HG03139 (cell line): ENCODE measurements around the gene ABCA8.
"Not testable (repeated sequence)": the region's sequence is repeated elsewhere in the genome, so short reads cannot be mapped to it uniquely, and the experiment has no call there.

Experiments
- ATAC-seq: cut with Tn5 transposase; IDR thresholded peaks from one replicate; pipeline ENCODE4 v1.9.1; 2021; ENCODE audit not compliant: unreplicated experiment

Gene ABCA8, protein sequence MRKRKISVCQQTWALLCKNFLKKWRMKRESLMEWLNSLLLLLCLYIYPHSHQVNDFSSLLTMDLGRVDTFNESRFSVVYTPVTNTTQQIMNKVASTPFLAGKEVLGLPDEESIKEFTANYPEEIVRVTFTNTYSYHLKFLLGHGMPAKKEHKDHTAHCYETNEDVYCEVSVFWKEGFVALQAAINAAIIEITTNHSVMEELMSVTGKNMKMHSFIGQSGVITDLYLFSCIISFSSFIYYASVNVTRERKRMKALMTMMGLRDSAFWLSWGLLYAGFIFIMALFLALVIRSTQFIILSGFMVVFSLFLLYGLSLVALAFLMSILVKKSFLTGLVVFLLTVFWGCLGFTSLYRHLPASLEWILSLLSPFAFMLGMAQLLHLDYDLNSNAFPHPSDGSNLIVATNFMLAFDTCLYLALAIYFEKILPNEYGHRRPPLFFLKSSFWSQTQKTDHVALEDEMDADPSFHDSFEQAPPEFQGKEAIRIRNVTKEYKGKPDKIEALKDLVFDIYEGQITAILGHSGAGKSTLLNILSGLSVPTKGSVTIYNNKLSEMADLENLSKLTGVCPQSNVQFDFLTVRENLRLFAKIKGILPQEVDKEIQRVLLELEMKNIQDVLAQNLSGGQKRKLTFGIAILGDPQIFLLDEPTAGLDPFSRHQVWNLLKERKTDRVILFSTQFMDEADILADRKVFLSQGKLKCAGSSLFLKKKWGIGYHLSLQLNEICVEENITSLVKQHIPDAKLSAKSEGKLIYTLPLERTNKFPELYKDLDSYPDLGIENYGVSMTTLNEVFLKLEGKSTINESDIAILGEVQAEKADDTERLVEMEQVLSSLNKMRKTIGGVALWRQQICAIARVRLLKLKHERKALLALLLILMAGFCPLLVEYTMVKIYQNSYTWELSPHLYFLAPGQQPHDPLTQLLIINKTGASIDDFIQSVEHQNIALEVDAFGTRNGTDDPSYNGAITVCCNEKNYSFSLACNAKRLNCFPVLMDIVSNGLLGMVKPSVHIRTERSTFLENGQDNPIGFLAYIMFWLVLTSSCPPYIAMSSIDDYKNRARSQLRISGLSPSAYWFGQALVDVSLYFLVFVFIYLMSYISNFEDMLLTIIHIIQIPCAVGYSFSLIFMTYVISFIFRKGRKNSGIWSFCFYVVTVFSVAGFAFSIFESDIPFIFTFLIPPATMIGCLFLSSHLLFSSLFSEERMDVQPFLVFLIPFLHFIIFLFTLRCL (N-terminal part only)

DNA sequence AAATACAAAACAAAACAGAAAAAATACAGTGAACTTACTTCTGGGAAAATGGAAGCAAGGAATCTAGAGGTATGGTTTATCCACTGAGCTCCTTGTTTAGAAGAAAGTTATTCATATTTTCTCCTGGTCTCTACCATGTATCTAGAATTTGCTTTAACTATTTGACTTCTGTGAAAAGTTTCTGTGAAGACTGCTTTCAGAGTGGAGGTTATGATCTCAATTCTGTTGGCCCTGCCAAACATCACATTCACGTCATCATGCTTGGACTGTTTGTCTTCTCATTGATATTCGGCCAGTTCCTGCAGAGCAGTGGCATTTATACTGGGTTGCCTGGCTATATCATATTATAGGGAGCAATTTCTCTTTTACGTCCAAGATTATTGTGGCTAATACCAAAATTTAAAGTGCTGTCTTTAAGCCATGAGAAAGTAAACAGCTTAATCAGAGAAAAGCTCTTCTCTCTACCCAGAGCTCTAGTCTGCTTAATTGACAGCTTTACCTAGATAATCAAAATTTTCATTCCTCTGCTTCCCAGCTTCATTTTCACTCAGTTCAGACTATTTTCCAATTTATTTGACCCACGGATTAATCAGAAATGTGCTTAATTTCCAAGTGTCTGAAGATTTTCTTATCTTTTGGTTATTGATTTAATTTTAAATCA is at the start of gene ABCA8:
Gene ABCA8, minus strand, starts transcription at position 212 of the 661 bp plus-strand sequence. CDS start 13,358 bp downstream, outside the sequence.
- ATAC-seq, result no peak

DNA sequence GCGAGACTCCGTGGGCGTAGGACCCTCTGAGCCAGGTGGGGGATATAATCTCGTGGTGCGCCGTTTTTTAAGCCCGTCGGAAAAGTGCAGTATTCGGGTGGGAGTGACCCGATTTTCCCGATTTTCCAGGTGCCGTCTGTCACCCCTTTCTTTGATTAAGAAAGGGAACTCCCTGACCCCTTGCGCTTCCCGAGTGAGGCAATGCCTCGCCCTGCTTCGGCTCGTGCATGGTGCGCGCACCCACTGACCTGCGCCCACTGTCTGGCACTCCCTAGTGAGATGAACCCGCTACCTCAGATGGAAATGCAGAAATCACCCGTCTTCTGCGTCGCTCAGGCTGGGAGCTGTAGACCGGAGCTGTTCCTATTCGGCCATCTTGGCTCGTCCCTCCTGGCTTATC is 49.6 kb upstream of the ABCA8 start:
- ATAC-seq, result not testable (repeated sequence)

DNA sequence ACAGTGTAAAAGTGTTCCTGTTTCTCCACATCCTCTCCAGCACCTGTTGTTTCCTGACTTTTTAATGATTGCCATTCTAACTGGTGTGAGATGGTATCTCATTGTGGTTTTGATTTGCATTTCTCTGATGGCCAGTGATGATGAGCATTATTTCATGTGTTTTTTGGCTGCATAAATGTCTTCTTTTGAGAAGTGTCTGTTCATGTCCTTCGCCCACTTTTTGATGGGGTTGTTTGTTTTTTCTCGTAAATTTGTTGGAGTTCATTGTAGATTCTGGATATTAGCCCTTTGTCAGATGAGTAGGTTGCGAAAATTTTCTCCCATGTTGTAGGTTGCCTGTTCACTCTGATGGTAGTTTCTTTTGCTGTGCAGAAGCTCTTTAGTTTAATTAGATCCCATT is 44.6 kb upstream of the ABCA8 start:
- ATAC-seq, result not testable (repeated sequence)

DNA sequence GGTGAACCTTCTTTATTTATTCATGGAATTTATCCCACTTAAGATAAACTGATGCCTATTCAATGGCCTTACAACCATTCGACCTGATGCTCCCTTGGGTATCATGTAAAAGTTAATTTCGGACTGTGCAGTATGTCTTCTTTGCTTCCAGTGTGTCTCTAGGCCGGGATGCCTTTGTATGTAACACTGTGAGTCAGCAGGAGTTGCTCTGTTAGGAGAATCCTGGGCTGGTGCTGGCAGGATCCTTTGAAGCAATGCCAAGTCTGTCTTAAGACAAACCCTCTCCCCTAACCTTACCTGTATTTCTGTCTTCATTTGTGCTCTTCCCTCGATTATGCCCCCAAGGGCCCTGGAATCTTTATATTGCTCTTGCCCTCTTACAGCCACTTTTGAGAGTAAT is 37.9 kb upstream of the ABCA8 start:
- no peak for ATAC-seq

DNA sequence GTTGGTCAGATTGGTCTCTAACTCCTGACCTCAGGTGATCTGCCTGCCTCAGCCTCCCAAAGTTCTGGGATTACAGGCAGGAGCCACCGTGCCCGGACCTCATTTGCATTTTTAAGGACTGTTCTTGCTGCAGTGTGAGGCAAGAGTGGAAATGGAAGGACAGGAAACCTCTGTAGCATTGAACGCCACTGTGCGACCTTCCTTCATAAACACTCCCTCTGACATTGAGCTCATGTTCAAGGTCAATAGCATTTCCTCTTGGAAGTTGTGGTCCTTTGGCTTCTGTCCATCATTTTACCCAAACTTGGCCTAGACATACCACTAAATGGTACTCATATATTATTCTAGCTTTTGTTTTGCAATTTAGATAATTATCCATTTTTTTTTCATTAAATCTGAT is 32.8 kb upstream of the ABCA8 start:
- no peak for ATAC-seq

DNA sequence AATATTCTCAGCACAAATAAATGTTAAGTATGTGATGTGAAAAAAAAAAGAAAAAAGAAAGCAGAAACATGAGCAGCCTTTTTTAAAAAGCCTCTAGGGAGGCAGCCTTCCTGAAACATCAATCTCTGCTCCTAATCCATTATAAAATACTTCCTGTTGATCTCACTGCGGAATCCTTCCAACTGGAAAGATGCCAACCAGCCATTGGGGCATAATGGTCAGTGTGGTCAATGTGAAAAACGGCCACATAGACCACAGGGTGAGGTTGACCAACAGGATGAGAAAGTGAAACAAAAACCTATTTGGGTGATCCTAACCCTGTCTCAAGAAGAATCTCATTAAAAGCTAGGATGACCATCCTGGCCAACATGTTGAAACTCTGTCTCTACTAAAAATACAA is 26.1 kb upstream of the ABCA8 start:
- ATAC-seq, result peak; percentile 83

DNA sequence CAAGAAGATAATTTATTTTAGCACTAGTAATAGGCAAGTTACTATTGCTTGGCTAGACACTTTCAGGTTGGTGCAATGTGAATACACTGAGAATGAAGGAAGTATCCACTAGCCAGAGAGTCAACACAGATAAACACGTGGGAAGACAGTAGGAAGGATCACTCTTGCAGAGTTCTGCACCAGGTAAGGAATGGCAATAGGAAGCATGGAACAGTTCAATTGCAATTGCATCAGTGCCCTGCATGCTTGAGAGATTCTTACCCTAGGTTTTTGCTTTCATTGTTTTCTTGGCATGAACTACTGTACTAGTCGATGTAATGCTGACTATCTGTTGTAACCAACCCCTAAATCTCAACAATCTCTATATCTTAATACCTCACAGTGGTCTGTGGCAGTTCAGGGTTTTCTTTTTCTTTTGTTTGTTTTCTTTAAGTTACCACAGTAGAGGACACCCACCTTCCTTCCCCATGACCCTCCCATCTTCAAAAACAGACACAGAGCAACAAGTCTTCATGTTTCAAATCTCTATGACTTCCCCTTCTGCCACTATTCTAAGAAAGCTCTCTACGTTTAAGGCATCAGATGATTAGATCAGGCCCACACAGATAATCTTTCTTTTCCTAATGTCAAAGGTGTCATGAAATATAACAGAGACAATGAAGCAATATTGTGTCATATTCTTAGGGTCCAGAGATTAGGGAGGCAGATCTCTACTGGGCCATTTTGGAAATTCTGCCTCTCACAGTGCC is 18.1 kb upstream of the ABCA8 start:
- ATAC-seq, result no peak

DNA sequence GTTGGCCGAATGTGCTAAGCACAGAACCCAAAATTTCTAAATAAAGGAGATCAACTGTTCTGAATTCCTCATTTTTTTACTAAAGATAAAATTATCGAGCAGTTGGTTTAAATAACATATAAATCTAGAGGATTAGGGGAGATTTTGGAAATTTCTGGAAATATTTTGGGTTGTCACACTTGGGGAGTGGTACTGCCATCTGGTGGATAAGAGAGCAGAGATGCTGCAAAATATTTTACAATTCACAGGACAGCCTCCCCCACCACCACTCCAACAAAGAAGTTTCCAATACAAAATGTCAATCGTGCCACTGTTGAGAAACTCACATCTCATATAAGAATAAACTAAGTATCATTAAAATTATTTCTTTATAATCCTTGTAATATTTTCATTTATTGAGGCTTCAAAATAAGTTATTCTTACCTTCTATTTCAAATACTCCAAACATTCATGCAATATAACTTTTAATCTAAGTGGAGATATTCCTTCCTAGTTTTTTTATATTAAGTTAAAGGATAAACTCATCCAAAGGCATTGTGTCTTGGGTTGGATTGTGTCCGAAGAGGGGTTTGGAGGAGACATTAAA is 17.0 kb upstream of the ABCA8 start:
- no peak for ATAC-seq

DNA sequence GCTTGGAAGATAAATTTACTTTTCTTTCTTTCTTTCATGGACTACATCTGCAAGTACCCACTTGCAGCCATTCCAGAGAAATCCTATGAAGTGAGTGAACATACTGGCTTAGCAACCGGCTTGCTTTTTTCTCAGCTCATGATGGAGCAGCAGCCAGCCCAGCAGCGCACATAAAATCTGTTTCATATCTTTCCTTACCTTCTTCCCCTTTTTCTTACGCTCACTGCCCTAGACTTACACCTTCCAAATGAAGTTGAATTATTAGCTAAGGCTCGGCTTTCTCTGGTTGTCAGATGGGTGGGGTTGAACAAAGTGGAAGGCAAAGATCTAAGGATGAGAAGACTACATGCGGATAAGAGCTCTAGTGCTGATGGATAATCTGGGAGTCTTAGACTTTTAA is 13.9 kb upstream of the ABCA8 start:
- no peak for ATAC-seq

DNA sequence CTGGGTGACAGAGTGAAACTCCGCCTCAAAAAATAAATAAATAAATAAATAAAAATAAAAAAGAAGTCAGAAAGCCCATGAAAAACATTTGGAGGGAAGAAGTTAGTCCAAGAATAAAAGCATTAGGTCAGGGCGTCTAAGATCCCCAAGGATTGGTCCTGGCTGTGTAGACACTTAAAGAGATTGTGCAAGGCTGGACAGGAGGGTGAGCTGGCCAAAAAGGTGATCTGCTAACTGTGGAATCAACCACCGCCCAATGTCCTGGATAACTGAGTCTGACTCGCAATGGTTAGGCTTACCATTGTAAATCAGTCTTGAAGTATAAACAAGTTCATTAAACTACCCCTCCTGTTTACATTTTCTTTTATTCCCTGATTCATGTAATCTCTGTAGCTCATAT is 8.8 kb upstream of the ABCA8 start:
- ATAC-seq, result no peak

DNA sequence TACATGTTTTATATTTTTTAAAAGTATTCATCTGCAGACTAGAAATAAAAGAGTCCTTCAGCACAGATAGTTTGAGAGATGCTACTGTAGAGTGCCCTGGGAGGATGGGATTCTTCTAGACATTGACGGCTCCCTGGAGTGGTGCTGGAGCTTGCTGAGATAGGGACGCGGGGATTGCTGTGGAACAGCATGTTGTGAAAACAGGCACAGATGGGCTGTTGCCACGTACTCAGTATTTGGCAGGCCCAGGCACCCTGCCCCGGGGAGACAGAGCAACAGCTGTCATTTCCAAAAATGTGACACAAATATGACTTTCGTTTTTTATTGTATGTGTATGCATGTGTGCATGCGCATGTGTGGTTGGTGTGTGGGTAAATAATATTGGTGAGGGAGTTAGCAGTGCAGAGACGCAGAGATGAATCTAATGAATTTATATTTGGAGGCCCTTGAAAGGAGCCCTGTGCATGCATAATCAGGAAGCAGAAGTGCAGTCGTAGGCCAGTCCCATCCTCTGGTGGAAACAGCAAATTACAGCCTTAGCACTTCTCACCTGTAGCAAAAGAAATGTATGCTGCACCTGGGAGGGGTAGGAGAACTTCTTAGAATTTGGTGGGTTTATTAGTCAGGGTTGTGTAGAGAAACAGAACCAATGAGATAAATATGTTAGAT is 6.2 kb upstream of the ABCA8 start:
- ATAC-seq, result no peak

DNA sequence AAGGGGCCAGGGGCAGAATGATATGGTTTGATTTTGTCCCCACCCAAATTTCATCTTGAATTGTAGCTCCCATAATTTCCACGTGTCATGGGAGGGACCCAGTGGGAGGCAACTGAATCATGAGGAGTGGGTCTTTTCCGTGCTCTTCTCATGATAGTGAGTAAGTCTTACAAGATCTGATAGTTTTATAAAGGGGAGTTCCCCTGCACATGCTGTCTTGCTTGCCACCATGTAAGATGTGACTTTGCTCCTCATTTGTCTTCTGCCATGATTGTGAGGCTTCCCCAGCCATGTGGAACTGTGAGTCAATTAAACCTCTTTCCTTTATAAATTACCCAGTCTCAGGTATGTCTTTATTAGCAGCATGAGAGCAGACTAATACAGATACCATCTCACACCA is 3.9 kb upstream of the ABCA8 start:
- ATAC-seq, result not testable (repeated sequence)

DNA sequence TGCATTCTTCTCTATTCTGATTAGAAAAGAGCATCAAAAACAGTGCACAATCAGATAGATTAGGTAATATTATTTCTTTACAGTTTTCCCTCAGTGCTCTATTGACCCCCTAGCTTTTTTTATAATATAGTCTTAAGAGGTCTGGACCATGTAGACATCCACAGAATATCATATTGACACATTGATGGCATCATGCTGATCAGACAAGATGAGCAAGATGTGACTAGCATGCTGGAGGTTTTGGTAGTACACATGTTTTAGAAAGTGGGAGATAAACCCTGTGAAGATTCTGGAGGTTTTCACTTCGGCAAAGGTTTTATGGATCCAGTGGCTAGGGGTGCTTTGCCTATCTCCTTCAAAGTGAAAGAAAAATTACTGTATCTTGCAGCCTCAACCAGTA is 2.8 kb upstream of the ABCA8 start:
- ATAC-seq, result no peak

DNA sequence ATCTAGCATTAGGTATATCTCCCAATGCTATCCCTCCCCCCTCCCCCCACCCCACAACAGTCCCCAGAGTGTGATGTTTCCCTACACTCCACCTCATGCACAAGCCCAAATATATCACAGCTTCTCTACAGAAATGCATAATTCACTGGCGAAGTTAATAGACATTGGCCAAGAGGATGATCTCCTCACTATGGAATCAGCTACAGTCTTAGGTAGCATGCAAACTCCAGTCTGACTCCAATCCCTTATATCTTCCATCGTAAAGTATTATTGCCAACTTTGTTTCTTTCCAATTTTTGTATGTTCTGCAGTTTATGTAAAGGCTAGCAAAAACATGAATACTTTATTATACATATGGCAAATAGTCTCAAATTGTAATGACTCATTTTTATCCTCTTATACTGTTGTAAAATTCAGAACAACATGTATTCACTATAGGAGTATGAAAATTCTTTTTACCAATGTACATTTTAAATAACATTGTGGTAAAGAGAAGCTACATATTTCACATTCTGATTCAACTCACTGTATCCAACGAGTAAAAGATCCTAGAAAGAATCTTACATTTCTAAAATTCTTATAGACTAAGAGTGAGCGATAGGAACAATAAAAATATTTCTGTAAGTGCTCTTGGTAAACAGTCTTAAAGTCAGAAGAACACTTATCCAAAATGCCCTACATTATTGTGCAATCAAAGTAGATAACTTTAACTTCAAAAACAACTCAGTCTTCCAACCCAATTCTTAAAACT is 871 bp downstream of the ABCA8 start:
- no peak for ATAC-seq

DNA sequence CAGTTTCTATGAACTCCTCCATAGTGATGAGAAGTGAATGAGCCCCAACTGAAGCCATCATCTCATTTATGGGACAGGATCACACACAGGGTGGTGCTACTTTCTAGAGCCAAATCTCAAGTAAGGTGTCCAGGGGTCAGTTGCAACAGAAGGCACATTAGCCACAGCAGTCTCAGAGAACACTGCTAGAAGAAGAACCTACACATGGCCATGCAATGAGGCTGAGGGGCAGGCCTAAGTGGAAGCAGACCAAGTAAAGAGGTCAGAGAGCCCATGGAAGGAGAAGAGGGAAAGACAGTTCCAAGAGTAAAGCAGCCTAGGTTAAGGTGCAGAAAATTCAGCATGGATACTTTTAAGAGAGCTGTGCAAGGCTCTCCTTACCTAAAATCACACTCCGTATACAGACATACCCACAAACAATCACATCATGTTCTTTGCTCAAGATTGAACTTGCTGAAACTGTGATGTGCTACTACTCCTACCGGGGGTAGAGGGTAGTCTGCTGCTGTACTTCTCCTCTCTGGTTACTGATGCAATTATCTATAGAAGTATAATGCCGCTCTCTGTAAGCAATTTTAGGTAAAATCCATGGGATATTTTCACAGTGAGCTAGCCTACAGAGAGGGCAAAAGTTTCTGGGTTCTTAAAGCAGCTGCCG is 1.7 kb downstream of the ABCA8 start:
- ATAC-seq, result no peak

DNA sequence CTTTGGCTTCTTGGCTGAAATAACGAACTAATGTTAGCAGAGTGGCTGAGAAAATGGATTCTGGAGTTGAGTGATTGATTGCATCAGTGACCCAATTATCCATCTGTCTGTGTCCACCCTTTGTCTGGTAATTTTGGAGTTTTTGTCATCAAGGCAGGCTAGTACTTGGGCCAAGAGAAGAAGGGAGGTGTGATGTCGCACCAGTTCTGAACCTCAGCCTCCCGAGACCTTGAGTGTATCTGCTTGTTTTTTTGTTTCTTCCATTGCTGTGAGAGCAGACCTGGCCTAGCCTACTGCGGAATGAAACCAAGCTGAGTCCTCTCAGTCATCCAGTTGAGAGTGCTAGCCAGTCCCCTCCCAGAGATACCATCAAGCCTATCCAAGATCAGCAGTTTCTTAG is 4.5 kb downstream of the ABCA8 start:
- ATAC-seq, result no peak

DNA sequence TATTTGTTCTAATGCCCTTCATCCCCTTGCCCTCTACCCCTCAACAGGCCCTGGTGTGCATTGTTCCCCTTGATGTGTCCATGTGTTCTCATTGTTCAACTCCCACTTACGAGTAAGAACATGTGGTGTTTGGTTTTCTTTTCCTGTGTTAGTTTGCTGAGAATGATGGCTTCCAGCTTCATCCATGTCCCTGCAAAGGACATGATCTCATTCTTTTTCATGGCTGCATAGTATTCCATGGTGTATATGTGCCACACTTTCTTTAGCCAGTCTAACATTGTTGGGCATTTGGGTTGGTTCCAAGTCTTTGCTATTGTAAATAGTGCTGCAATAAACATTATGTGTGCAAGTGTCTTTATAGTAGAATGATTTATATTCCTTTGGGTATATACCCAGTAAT is 7.3 kb downstream of the ABCA8 start:
- ATAC-seq, result not testable (repeated sequence)

DNA sequence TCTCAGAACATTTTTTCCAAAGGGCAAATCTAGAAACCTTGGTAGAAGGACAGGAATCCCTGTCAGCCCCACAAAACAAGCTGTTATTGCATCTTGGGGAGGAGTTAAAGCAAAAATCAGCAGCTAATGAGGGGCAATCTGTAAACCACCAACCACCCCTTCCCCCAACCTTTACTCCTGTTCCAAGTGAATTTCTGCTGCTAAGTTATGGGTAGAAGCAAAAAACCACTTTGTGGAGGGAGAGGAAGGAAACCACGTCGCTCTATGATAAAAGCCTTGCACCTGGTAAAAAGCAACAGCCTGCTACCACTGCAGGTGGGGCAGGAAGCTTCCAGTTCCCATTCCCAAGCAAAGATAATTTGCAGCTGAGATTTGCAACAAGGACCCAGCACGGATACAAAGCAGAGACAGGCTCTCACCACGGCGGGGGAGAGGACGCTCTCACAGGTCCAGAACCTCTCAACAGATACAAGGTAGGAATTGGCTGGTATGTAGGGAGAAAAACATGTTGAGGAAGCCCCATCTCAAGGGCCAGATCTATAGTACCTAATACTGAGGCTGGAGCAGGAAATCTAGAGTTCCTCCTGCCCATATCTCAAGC is 10.7 kb downstream of the ABCA8 start:
- ATAC-seq, result no peak
